Loucy (cell line): ENCODE data around the gene FBXL19.

ENCODE experiments used
- H2AFZ ChIP-seq: fragments of 200-600 bp; sonication (generic); 2 replicates; pipeline ENCODE4 v1.6.0; 2016; ENCODE audit warnings: antibody characterized with exemption, mild to moderate bottlenecking, low read length, moderate library complexity
- H3F3A ChIP-seq: fragments of 200-600 bp; 2 replicates; pipeline ENCODE4 v1.6.0; 2016; ENCODE audit warnings: antibody characterized with exemption, low read depth, mild to moderate bottlenecking
- H3K27me3 ChIP-seq: fragments of 200-600 bp; sonication (generic); 2 replicates; pipeline ENCODE4 v1.6.1; 2014; ENCODE audit warnings: low read length, mild to moderate bottlenecking; ENCODE audit not compliant: insufficient read depth, poor library complexity, severe bottlenecking
- H3K36me3 ChIP-seq: fragments of 200-600 bp; sonication (generic); 2 replicates; pipeline ENCODE4 v1.6.1; 2016; ENCODE audit warnings: low read length; ENCODE audit not compliant: insufficient read depth
- H3K4me1 ChIP-seq: fragments of 200-600 bp; sonication (generic); 2 replicates; pipeline ENCODE4 v1.5.1; 2014; ENCODE audit warnings: low read length, mild to moderate bottlenecking; ENCODE audit not compliant: insufficient read depth, poor library complexity, severe bottlenecking
- H3K4me2 ChIP-seq: fragments of 200-600 bp; sonication (generic); 2 replicates; pipeline ENCODE4 v1.6.0; 2014; ENCODE audit warnings: antibody characterized with exemption, low read length, low read depth, mild to moderate bottlenecking; ENCODE audit not compliant: poor library complexity, severe bottlenecking
- H3K4me3 ChIP-seq: fragments of 200-600 bp; sonication (generic); 2 replicates; pipeline ENCODE4 v1.5.1; 2014; ENCODE audit warnings: low read length, mild to moderate bottlenecking, mixed read lengths; ENCODE audit not compliant: poor library complexity, severe bottlenecking
- H3K79me2 ChIP-seq: fragments of 200-600 bp; sonication (generic); 2 replicates; pipeline ENCODE4 v1.6.1; 2014; ENCODE audit warnings: low read length; ENCODE audit not compliant: insufficient read depth
- H3K9ac ChIP-seq: fragments of 200-600 bp; sonication (generic); 2 replicates; pipeline ENCODE4 v1.6.0; 2014; ENCODE audit warnings: mild to moderate bottlenecking, low read depth, low read length, moderate library complexity; ENCODE audit not compliant: poor library complexity, severe bottlenecking
- H3K9me2 ChIP-seq: fragments of 200-600 bp; sonication (generic); replicated peaks from 2 replicates; pipeline ENCODE4 v1.6.1; 2016; ENCODE audit warnings: low read depth, low read length, mixed read lengths
- H3K9me3 ChIP-seq: fragments of 200-600 bp; sonication (generic); 2 replicates; pipeline ENCODE4 v1.6.1; 2014; ENCODE audit warnings: mild to moderate bottlenecking, antibody characterized with exemption, low read length, low read depth; ENCODE audit not compliant: insufficient read depth
- H4K20me1 ChIP-seq: fragments of 200-600 bp; sonication (generic); 2 replicates; pipeline ENCODE4 v1.6.0; 2014; ENCODE audit warnings: antibody characterized with exemption, low read length, mild to moderate bottlenecking; ENCODE audit not compliant: insufficient read depth, poor library complexity, severe bottlenecking
- CTCF ChIP-seq: fragments of 200-600 bp; sonication (generic); conservative IDR thresholded peaks from 2 replicates; pipeline ENCODE4 v1.5.1; 2014; ENCODE audit warnings: mild to moderate bottlenecking, antibody characterized with exemption, low read length
- EZH2phosphoT487 ChIP-seq: fragments of 200-600 bp; IDR thresholded peaks from 2 replicates; pipeline ENCODE4 v1.6.1; 2018; ENCODE audit warnings: antibody characterized with exemption, mild to moderate bottlenecking, moderate library complexity, borderline replicate concordance

The FBXL19 gene

GRCh38 chr16:30987581-30988190, 64.3 kb downstream of the FBXL19 start:
- no peak overlapping the region for H3K9ac ChIP-seq
- H3K4me1 ChIP-seq = no peaks in the 10 kb centered on the region
- no peaks in the 10 kb centered on the region for H3F3A ChIP-seq
- no peak overlapping the region for H3K4me2 ChIP-seq
- no peaks in the 10 kb centered on the region for H4K20me1 ChIP-seq
- H3K9me2 ChIP-seq = no peaks in the 10 kb centered on the region
- no peaks in the 10 kb centered on the region for H3K27me3 ChIP-seq
- TF ChIP-seq EZH2phosphoT487 = no peak
- TF ChIP-seq CTCF = no peak
- H3K9me3 ChIP-seq = no peaks in the 10 kb centered on the region
- H3K36me3 ChIP-seq = peaks cover 11% of the 10 kb centered on the region; the same call in 1 of the 2 replicates
- no peaks in the 10 kb centered on the region for H3K79me2 ChIP-seq
- H2AFZ ChIP-seq = no peak overlapping the region
- H3K4me3 ChIP-seq = no peak overlapping the region

- Histone ChIP-seq H2AFZ (no peak overlapping the region), H3K4me1 (peaks cover 3% of the 10 kb centered on the region), H3K9me3 (no peaks in the 10 kb centered on the region), H3K4me2 (no peak overlapping the region), H3K27me3 (no peaks in the 10 kb centered on the region), H4K20me1 (no peaks in the 10 kb centered on the region), H3K79me2 (no peaks in the 10 kb centered on the region), H3K9ac (no peak overlapping the region), H3F3A (no peaks in the 10 kb centered on the region), H3K36me3 (no peaks in the 10 kb centered on the region; the same call in 1 of the 2 replicates), H3K4me3 (no peak overlapping the region), H3K9me2 (no peaks in the 10 kb centered on the region)
- no peak for TF ChIP-seq CTCF
- no peak for TF ChIP-seq EZH2phosphoT487
Measured at GRCh38 chr16:30989469-30990047, 66.2 kb downstream of the FBXL19 start.

- Histone ChIP-seq H3K9ac (no peak overlapping the region), H3K4me1 (peaks cover 3% of the 10 kb centered on the region), H3K27me3 (no peaks in the 10 kb centered on the region), H3K4me2 (no peak overlapping the region), H3F3A (no peaks in the 10 kb centered on the region), H2AFZ (no peak overlapping the region), H3K9me3 (no peaks in the 10 kb centered on the region), H3K36me3 (no peaks in the 10 kb centered on the region), H3K4me3 (no peak overlapping the region), H3K79me2 (no peaks in the 10 kb centered on the region), H4K20me1 (no peaks in the 10 kb centered on the region), H3K9me2 (no peaks in the 10 kb centered on the region)
- no peak for TF ChIP-seq CTCF
- no peak for TF ChIP-seq EZH2phosphoT487
Measured at GRCh38 chr16:30990105-30990504, 66.7 kb downstream of the FBXL19 start.
